ENCODE results near the gene GALNT13.

- TF ChIP-seq HDAC2 (IDR thresholded peaks at IDR 0.05) (no peak), JUND (IDR thresholded peaks at IDR 0.05; ENCODE audit: low read depth, low read length) (no peak), POLR2A (IDR thresholded peaks at IDR 0.05; ENCODE audit: low read depth, low read length) (no peak)
Measured at GRCh38 chr2:154223726-154224125, 352.0 kb downstream of the GALNT13 start.

All from GM12878 (cell line).